ENCODE results near the gene ARHGAP24. TPM values are rescaled to one million over a fixed set of nuclear protein-coding genes. Genes with fewer than 3 reads are reported as not detected.

The ARHGAP24 gene
- total and polyA plus RNA-seq, 12 donors = 0.72 to 53.4 (median 4.4) TPM

- no peaks in the 10 kb centered on the region for H3K36me3 ChIP-seq (replicated peaks in 1 of 2)
- no peak for DNase-seq
- no peaks in the 10 kb centered on the region for H3K9me3 ChIP-seq (replicated peaks in 1 of 3)
- H3K27ac ChIP-seq = no peak overlapping the region
- intact Hi-C loops (cut with DNase I) = no loop called here
- 57 to 85% (median 68%) methylated on average over 1 of the region's 1 CpG for WGBS, 4 donors
- no peak overlapping the region for H3K4me3 ChIP-seq
- no peaks in the 10 kb centered on the region for H3K4me1 ChIP-seq (replicated peaks in 1 of 2)
- H3K27me3 ChIP-seq = no peaks in the 10 kb centered on the region
- TF ChIP-seq, protein P1, sequence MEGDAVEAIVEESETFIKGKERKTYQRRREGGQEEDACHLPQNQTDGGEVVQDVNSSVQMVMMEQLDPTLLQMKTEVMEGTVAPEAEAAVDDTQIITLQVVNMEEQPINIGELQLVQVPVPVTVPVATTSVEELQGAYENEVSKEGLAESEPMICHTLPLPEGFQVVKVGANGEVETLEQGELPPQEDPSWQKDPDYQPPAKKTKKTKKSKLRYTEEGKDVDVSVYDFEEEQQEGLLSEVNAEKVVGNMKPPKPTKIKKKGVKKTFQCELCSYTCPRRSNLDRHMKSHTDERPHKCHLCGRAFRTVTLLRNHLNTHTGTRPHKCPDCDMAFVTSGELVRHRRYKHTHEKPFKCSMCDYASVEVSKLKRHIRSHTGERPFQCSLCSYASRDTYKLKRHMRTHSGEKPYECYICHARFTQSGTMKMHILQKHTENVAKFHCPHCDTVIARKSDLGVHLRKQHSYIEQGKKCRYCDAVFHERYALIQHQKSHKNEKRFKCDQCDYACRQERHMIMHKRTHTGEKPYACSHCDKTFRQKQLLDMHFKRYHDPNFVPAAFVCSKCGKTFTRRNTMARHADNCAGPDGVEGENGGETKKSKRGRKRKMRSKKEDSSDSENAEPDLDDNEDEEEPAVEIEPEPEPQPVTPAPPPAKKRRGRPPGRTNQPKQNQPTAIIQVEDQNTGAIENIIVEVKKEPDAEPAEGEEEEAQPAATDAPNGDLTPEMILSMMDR (IDR thresholded peaks at IDR 0.05) = no peak
- no peak for TF ChIP-seq POLR2A (IDR thresholded peaks at IDR 0.05)
These were observed 490.6 kb downstream of the ARHGAP24 start for GRCh38 chr4:85965529-85965928.

DNA sequence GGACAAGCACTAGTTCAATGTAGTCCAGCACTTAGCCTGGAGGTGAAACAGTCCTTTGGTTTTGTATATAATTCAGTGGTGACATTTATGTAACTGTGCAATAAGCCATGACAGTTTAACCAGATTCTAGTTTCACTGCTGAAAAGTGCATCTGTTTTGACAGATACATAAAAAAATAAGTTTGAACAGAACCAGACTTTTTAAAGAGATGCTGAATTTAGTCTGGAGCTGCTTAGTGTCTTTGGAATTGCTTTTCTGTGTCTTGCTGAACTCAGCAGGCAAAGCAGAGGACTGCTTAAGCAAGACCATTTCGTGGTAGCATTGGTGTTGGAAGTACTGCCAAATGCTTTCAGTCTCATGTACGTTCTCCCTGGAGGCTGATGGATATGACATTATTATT is 491.4 kb downstream of the ARHGAP24 start:
- H3K4me3 ChIP-seq = no peak overlapping the region
- no peaks in the 10 kb centered on the region for H3K27me3 ChIP-seq
- 16 to 49% (median 43%) methylated on average over 2 of the region's 2 CpGs for WGBS, 4 donors
- intact Hi-C loops (cut with DNase I) = no loop called here
- TF ChIP-seq, protein P1 (IDR thresholded peaks at IDR 0.05) = no peak
- no peak for TF ChIP-seq POLR2A (IDR thresholded peaks at IDR 0.05)
- DNase-seq = no peak
- H3K4me1 ChIP-seq (replicated peaks in 1 of 2) = no peaks in the 10 kb centered on the region
- no peak overlapping the region for H3K27ac ChIP-seq
- no peaks in the 10 kb centered on the region for H3K36me3 ChIP-seq (replicated peaks in 1 of 2)
- H3K9me3 ChIP-seq (replicated peaks in 1 of 3) = no peaks in the 10 kb centered on the region

DNA sequence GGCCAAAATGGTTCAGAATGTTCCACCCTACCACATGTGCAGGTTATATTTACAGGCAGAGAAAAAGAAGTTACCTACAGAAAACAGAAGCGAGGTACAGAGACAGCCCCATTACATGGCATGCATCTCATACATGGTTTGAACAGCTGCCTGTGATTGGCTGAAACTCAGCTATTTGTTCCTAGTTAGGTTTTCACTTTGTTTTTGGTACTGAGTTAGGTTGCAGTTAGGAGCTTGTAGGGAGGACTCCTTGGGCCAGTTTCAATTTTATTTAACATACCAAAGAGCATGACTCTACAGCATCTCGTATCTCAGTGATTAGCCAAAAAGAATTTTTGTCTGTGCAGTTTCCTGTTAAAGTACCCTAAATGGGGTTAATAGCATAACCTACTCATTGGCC is 492.9 kb downstream of the ARHGAP24 start:
- Histone ChIP-seq H3K4me3 (no peak overlapping the region), H3K27ac (no peak overlapping the region), H3K4me1 (replicated peaks in 1 of 2) (no peaks in the 10 kb centered on the region), H3K9me3 (replicated peaks in 1 of 3) (no peaks in the 10 kb centered on the region), H3K27me3 (no peaks in the 10 kb centered on the region), H3K36me3 (replicated peaks in 1 of 2) (no peaks in the 10 kb centered on the region)
- intact Hi-C loops (cut with DNase I) = no loop called here
- no peak for DNase-seq
- TF ChIP-seq POLR2A (IDR thresholded peaks at IDR 0.05) = no peak
- TF ChIP-seq, protein P1 (IDR thresholded peaks at IDR 0.05) = no peak
- 66 to 87% (median 82%) methylated on average over 2 of the region's 2 CpGs for WGBS, 4 donors

GRCh38 chr4:85968945-85969819 is 494.2 kb downstream of the ARHGAP24 start:
- no peaks in the 10 kb centered on the region for H3K27me3 ChIP-seq
- no peak overlapping the region for H3K27ac ChIP-seq
- no peaks in the 10 kb centered on the region for H3K9me3 ChIP-seq (replicated peaks in 1 of 3)
- WGBS, 4 donors = 29 to 36% (median 33%) methylated on average over 3 of the region's 3 CpGs
- H3K4me3 ChIP-seq = no peak overlapping the region
- intact Hi-C loops (cut with DNase I) = no loop called here
- no peaks in the 10 kb centered on the region for H3K36me3 ChIP-seq (replicated peaks in 1 of 2)
- TF ChIP-seq POLR2A (IDR thresholded peaks at IDR 0.05) = no peak
- TF ChIP-seq, protein P1 (IDR thresholded peaks at IDR 0.05) = peak; percentile 45 to 58 (median 50)
- no peaks in the 10 kb centered on the region for H3K4me1 ChIP-seq (replicated peaks in 1 of 2)
- DNase-seq = no peak
